GM19395 (cell line): ENCODE data around the gene GDF2.

Experiments
- ATAC-seq: cut with Tn5 transposase; IDR thresholded peaks from one replicate; pipeline ENCODE4 v1.9.1; 2021; ENCODE audit warnings: mild to moderate bottlenecking, moderate library complexity; ENCODE audit not compliant: unreplicated experiment

Gene GDF2

GRCh38 chr10:47311193-47311931 is 10.9 kb upstream of the GDF2 start:
- no peak for ATAC-seq

- no peak for ATAC-seq
These were observed 10.2 kb upstream of the GDF2 start for GRCh38 chr10:47311932-47312662.

- no peak for ATAC-seq
These were observed 9.6 kb upstream of the GDF2 start for GRCh38 chr10:47312663-47312995.

- ATAC-seq: no peak
These were observed 7.8 kb upstream of the GDF2 start for GRCh38 chr10:47314416-47314970.

GRCh38 chr10:47315421-47315820 is 6.8 kb upstream of the GDF2 start:
- no peak for ATAC-seq

GRCh38 chr10:47316131-47316530 is 6.1 kb upstream of the GDF2 start:
- ATAC-seq: no peak

GRCh38 chr10:47317251-47317650 is 5.0 kb upstream of the GDF2 start:
- ATAC-seq: no peak

GRCh38 chr10:47318706-47319105 is 3.5 kb upstream of the GDF2 start:
- no peak for ATAC-seq

- ATAC-seq: no peak
These were observed 2.5 kb upstream of the GDF2 start for GRCh38 chr10:47319784-47320183.

GRCh38 chr10:47320812-47321211 is 1.4 kb upstream of the GDF2 start:
- ATAC-seq: no peak

GRCh38 chr10:47321521-47322195 is 596 bp upstream of the GDF2 start:
- ATAC-seq: no peak

GRCh38 chr10:47323087-47323486 is 833 bp downstream of the GDF2 start:
- ATAC-seq: no peak

GRCh38 chr10:47323636-47324296 is 1.5 kb downstream of the GDF2 start:
- no peak for ATAC-seq

- no peak for ATAC-seq
These were observed 3.3 kb downstream of the GDF2 start for GRCh38 chr10:47325303-47326291.

GRCh38 chr10:47326306-47326926 is 4.2 kb downstream of the GDF2 start:
- ATAC-seq: no peak

GRCh38 chr10:47326927-47327330 is 4.7 kb downstream of the GDF2 start:
- ATAC-seq: no peak

- ATAC-seq: no peak
These were observed 7.6 kb downstream of the GDF2 start for GRCh38 chr10:47329855-47330254.

GRCh38 chr10:47330366-47330765 is 8.1 kb downstream of the GDF2 start:
- no peak for ATAC-seq

GRCh38 chr10:47330804-47331203 is 8.6 kb downstream of the GDF2 start:
- no peak for ATAC-seq

GRCh38 chr10:47331491-47331890 is 9.2 kb downstream of the GDF2 start:
- no peak for ATAC-seq
